Esophagus muscularis mucosa (tissue), 4 donors: ENCODE results near the gene LPAR5. TPM values are rescaled to one million over a fixed set of nuclear protein-coding genes. Genes with fewer than 3 reads are reported as not detected.
A peak's percentile ranks its signal among the peaks of the same experiment; 100 is the strongest.

Experiments
- DNase-seq: peaks from one replicate; pipeline ENCODE4 v3.0.0-alpha.2; 2017; ENCODE audit errors: extremely low spot score
- H3K27ac ChIP-seq, 4 donors: fragments of 200-600 bp; sonication (generic); replicated peaks in 1 of 4; 1 replicate in 3 of 4; 2 replicates in 1 of 4; pipeline ENCODE4 v1.5.1; 2016 to 2019; ENCODE audit warnings: mild to moderate bottlenecking in 1 of 4
- H3K27me3 ChIP-seq, 4 donors: fragments of 200-600 bp; sonication (generic); one replicate each; pipeline versions ENCODE4 v1.5.1 to v1.6.0; 2016 to 2019
- H3K36me3 ChIP-seq, 4 donors: fragments of 200-600 bp; sonication (generic); one replicate each; pipeline ENCODE4 v1.5.1; 2016 to 2019
- H3K4me1 ChIP-seq, 4 donors: fragments of 200-600 bp; sonication (generic); one replicate each; pipeline ENCODE4 v1.5.1; 2016 to 2019
- H3K4me3 ChIP-seq, 4 donors: fragments of 200-600 bp; sonication (generic); 1 replicate in 2 of 4; 2 replicates in 2 of 4; pipeline ENCODE4 v1.5.1; 2016 to 2019; ENCODE audit warnings: mild to moderate bottlenecking in 4 of 4, moderate library complexity in 1 of 4
- H3K9me3 ChIP-seq, 4 donors: fragments of 200-600 bp; sonication (generic); 1 replicate in 3 of 4; 2 replicates in 1 of 4; pipeline ENCODE4 v1.5.1; 2016 to 2019
- CTCF ChIP-seq, 3 experiments: fragments of 200-600 bp in 2 of 3; fragments of 450-650 bp in 1 of 3; sonication (generic) in 2 of 3; IDR thresholded peaks; one replicate each; pipeline ENCODE4 v1.5.1; 2017 to 2019; ENCODE audit warnings: antibody characterized with exemption in 3 of 3, mild to moderate bottlenecking in 2 of 3, moderate library complexity in 1 of 3
- EP300 ChIP-seq: sonication (generic); formaldehyde crosslinking; IDR thresholded peaks from one replicate; pipeline ENCODE4 v1.6.1; 2017; ENCODE audit warnings: antibody characterized with exemption
- POLR2A ChIP-seq: fragments of 450-650 bp; IDR thresholded peaks from one replicate; pipeline ENCODE4 v1.6.1; 2017; ENCODE audit warnings: antibody characterized with exemption, moderate library complexity, mild to moderate bottlenecking, low read depth
- POLR2AphosphoS5 ChIP-seq, 2 donors: sonication (generic); formaldehyde crosslinking; IDR thresholded peaks; one replicate each; pipeline ENCODE4 v1.6.1; 2017; ENCODE audit warnings: antibody characterized with exemption in 2 of 2
- WGBS: methylation state at CpG from one replicate; pipeline ENCODE4 v1.1.5; 2018; 5-methylcytosine and 5-hydroxymethylcytosine counted together
- intact Hi-C: fragments of 100-400 bp; cut with DNase I; formaldehyde crosslinking; loops from one replicate; pipeline ENCODE4 v1.15.1; 2023
- total RNA-seq, 4 donors: library from RNA; depleted of rRNA; stranded (reverse); fragments of >200 nt; gene quantifications; one replicate each; pipeline versions ENCODE4 v1.1.0 to v1.2.1, GENCODE V29; 2016

Gene LPAR5
- total RNA-seq, 4 donors from 2014 or later: 1.7 to 2.5 (median 1.8) TPM

GRCh38 chr12:6653987-6654386 lies 18.2 kb upstream of the LPAR5 start:
- no peaks in the 10 kb centered on the region for H3K27me3 ChIP-seq

GRCh38 chr12:6653342-6653741 lies 17.6 kb upstream of the LPAR5 start:
- Histone ChIP-seq H3K4me3 (no peak overlapping the region), H3K27me3 (no peaks in the 10 kb centered on the region), H3K36me3 (peaks cover 58 to 100% (median 92%) of the 10 kb centered on the region in 4 donors), H3K9me3 (no peaks in the 10 kb centered on the region), H3K4me1 (peaks cover 0 to 15% (median 0%) of the 10 kb centered on the region in 4 donors), H3K27ac (no peak overlapping the region)
- no peak for DNase-seq
- intact Hi-C loops: no loop called here
- WGBS: 100% methylated on average over 1 of the region's 1 CpG
- TF ChIP-seq POLR2AphosphoS5 (IDR thresholded peaks at IDR 0.05): no peak
- TF ChIP-seq POLR2A: no peak
- TF ChIP-seq CTCF (IDR thresholded peaks at IDR 0.05): no peak
- TF ChIP-seq EP300: no peak

More at GRCh38 chr12:6653987-6654386, 18.2 kb upstream of the LPAR5 start:
- no peak overlapping the region for H3K27ac ChIP-seq
- no peak for DNase-seq
- no peak overlapping the region for H3K4me3 ChIP-seq
- intact Hi-C loops: no loop called here
- peaks cover 60 to 100% (median 88%) of the 10 kb centered on the region in 4 donors for H3K36me3 ChIP-seq
- 82% methylated on average over 5 of the region's 5 CpGs for whole genome bisulfite sequencing
- TF ChIP-seq POLR2A (no peak), POLR2AphosphoS5 (IDR thresholded peaks at IDR 0.05) (no peak), EP300 (no peak), CTCF (IDR thresholded peaks at IDR 0.05) (no peak)
- no peaks in the 10 kb centered on the region for H3K9me3 ChIP-seq
- H3K4me1 ChIP-seq: peaks cover 0 to 20% (median under 1%) of the 10 kb centered on the region in 4 donors

GRCh38 chr12:6652391-6652790 lies 16.6 kb upstream of the LPAR5 start:
- Histone ChIP-seq H3K4me3 (no peak overlapping the region), H3K4me1 (peaks cover 0 to 11% (median 5%) of the 10 kb centered on the region in 4 donors), H3K27ac (no peak overlapping the region), H3K27me3 (no peaks in the 10 kb centered on the region), H3K36me3 (peaks cover 54 to 96% (median 85%) of the 10 kb centered on the region in 4 donors), H3K9me3 (no peaks in the 10 kb centered on the region)
- intact Hi-C loops: no loop called here
- no peak for TF ChIP-seq CTCF (IDR thresholded peaks at IDR 0.05)
- no peak for TF ChIP-seq EP300
- TF ChIP-seq POLR2A: no peak
- no peak for TF ChIP-seq POLR2AphosphoS5 (IDR thresholded peaks at IDR 0.05)
- DNase-seq: no peak
- 87% methylated on average over 12 of the region's 12 CpGs for WGBS

GRCh38 chr12:6650832-6651231 lies 15.1 kb upstream of the LPAR5 start:
- TF ChIP-seq POLR2A (no peak), EP300 (no peak), POLR2AphosphoS5 (IDR thresholded peaks at IDR 0.05) (no peak), CTCF (IDR thresholded peaks at IDR 0.05) (no peak)
- 88% methylated on average over 7 of the region's 8 CpGs for WGBS
- Histone ChIP-seq H3K4me1 (peaks cover 0 to 17% (median 15%) of the 10 kb centered on the region in 4 donors), H3K36me3 (peaks cover 54 to 80% (median 69%) of the 10 kb centered on the region in 4 donors), H3K4me3 (no peak overlapping the region), H3K27me3 (no peaks in the 10 kb centered on the region), H3K27ac (no peak overlapping the region), H3K9me3 (no peaks in the 10 kb centered on the region)
- no peak for DNase-seq
- intact Hi-C loops: no loop called here

- Histone ChIP-seq H3K27me3 (no peaks in the 10 kb centered on the region), H3K4me3 (peak within 1 kb of the TSS; percentile 55 to 60 (median 57)), H3K9me3 (no peaks in the 10 kb centered on the region), H3K27ac (peak within 1 kb of the TSS; percentile 56 to 78 (median 62)), H3K36me3 (peaks cover 24 to 43% (median 39%) of the 10 kb centered on the region in 4 donors), H3K4me1 (peaks cover 0 to 24% (median 19%) of the 10 kb centered on the region in 4 donors)
- WGBS: 10% methylated on average over 32 of the region's 38 CpGs
- TF ChIP-seq POLR2AphosphoS5 (IDR thresholded peaks at IDR 0.05) (peak; percentile 79 to 82), EP300 (no peak)
- intact Hi-C loops: loop anchor here (2.0 kb wide), 1 partner anchor 28 kb away; no protein-coding TSS in a partner anchor
- no peak for DNase-seq
These were observed 11.4 kb upstream of the LPAR5 start, which contains the start of gene ACRBP for GRCh38 chr12:6647083-6647604. ACRBP (minus strand) TSS chr12:6647432; CDS start chr12:6647366, 66 bp downstream.
